ENCODE results near the gene ZNF410.
"Not testable (repeated sequence)": the region's sequence is repeated elsewhere in the genome, so short reads cannot be mapped to it uniquely, and the experiment has no call there.

The ZNF410 gene

DNA sequence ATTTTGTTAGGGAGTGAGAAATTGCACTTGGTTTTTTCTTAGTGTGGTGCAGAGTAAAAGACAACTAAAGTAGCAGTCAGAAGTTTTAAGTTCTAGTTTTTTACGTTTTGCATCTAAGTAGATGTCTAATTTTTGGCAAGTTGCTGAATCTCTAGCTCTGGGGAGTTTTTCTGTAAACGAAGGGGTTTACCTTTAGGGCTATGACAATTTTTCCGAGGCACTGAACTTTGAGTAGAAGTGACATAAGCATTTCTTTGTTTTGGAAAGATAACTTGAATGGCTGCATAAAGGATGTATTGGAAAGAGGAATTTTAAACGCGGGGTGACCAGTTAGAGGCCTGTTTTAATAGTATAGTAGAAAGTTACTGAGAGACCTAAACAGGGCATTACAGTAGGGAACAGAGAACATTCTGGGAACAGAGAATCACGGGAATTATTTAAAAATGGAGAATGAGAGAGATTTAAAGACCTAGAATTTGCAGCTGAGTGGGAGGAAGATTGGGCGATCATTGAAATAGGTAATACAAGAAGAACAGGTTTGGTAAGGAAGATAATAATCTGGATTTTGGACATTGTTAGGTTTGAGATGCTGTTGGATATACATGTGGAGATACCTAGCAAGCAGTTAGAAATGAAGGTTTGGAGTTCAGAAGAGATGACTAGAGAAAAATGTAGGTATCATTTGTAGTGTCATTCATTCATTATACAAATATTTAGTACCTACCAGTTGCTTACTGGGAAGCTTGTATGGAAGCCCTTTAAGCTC, 1.2 kb downstream of the ZNF410 start:
- no peak for DNase-seq

DNA sequence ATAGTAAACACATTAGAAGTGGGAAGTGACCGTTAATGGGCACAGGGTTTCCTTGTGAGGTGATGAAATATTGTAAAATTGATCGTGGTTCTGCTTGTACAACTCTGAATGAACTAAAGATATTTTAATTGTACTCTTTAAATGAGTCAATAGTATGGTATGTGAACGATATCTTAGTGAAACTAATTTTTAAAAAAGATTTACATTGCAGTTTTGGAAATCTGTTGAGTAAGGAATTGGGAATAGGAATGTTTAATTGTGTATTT, 1.7 kb downstream of the ZNF410 start:
- DNase-seq, result no peak

DNA sequence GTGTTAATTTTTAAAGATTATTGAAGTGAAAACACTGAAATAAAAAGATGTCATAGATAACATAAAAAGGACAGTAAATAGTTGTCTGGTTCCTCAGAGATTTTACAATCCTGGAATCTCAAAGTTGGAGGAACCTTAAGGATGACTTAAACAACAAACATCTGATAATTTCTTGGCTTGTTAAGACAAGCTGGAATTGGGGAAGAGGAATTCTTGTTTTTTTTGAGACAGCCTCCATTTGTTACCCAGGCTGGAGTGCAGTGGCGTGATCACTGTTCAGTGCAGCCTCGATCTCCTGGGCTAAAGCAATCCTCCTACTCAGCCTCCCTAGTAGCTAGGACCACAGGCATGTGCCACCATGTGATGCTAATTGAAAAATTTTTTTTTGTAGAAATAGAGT, 2.3 kb downstream of the ZNF410 start:
- DNase-seq, result no peak

DNA sequence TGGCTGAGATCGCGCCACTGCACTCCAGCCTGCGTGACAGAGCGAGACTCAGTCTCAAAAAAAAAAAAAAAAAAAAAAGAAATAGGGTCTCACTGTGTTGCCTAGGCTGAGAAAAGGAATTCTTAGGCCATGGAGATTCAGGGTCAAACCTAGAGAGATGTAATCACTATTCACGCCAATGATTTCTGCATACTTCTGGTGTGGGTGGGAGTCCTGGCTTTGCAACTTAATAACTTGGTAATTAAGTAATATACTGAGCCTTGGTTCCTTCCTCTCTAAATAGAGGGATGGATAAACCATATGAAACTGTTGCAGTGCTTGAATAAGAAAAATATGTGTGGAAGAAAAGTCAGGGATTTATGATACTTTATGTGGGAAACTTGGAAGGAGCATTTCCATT, 2.7 kb downstream of the ZNF410 start:
- DNase-seq, result no peak

DNA sequence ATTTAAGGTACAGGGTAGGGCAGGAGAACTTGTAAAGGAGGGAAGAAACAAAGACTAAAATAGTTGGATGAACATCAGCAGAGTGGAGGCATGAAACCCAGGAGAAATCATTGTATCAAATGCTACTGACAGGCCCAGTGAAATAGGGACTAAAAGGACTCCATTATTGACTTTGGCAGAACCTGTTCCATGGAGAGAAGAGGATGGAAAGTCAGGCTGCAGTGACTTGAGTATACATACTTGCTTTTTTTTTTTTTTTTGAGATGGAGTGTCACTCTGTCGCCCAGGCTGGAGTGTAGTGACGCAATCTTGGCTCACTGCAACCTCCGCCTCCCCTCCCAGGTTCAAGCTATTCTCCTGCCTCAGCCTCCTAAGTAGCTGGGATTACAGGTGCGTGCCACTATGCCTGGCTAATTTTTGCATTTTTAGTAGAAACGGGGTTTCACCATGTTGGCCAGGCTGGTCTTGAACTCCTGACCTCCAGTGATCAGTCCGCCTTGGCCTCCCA, 7.6 kb downstream of the ZNF410 start:
- DNase-seq, result not testable (repeated sequence)

DNA sequence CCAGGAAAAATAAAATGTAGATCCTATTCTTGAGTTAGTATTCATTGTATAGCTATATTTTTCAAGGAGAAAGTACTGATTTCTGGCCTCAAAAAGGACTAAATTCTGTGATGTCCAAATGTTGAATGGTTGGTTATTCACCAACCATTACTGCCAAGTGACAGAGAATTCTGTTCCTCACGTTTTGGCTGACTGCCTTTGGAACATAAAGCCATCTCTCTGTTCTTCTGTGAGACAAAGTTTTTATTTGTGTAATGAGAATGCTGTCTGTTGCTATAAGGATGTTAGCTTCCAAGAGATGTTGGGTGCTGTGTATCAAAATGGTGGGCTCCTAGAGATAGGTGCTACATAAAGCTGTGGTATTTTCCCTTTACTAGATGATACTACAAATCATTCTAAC, 9.3 kb downstream of the ZNF410 start:
- no peak for DNase-seq

DNA sequence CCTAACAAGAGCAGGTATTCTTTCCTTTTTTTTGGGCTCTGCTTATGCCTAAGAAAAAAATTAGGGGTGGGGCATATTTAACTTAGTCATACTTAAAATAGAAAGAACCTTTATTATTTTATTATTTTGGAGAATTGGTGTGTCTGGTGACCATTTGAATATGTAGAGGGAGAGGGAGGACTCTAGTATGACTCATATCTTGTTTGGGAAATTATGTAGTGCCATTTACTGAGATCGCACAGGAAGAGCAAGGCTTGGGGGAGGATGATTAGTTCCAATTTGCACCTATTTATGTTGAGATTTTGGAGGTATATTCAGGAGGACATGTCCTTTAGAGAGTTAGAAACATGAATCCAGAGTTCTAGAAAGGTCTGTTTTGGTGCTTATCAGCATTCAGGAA, 9.9 kb downstream of the ZNF410 start:
- DNase-seq, result no peak

DNA sequence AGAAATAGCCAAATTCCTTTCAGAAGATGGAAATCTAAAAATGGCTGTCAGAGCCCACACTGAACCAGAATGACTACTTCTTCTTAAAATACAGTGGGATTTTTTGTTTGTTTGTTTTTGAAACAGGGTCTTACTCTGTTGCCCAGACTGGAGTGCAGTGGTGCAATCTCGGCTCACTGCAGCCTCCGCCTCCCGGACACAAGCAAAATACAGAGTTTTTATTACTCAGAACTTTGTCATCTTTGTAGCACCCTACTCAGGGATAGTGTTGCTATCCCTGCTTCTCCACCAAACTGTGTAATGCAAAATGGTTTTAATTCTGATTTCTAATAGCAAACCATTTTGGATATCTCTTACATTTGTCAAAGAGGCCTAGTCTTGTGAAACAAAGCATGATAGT, 16.4 kb downstream of the ZNF410 start:
- no peak for DNase-seq

DNA sequence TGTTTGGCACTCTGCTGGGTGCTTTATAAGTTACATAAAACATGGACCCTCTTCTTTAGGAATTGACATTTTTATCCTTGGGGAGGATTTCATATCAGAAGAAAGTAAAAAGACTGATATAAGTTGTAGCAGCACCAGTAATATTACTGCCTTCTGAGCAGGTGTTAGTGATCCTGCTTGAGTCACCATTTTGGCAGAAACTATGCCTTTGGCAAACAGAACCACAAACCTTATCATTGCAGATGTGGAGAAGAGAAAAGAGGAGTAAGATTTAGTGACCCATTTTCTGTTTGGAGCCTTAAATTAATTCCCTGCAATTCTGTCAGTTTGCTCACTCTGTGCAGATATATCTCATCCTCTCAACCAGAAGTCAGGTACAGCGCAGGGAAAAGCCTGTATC, 23.0 kb downstream of the ZNF410 start:
- no peak for DNase-seq

DNA sequence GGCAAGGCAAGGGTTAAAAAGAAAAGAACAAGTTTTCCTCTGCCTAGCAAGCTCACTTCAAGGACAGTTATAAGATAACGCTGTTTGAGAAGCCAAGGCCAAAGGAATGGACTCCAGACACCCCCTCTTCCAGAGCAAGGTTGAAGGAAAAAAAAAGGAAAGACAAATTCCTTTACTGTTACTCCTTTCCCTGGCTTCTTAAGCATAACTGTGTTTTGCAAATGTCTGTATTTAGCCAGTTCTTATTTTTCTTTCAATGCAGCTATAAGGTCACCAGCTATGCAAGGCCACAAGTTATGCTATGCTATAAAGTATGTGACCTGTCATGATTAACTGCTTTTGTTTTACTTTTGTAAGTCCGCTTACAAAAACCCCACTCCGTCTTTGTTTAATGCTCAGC, 26.6 kb downstream of the ZNF410 start:
- no peak for DNase-seq

DNA sequence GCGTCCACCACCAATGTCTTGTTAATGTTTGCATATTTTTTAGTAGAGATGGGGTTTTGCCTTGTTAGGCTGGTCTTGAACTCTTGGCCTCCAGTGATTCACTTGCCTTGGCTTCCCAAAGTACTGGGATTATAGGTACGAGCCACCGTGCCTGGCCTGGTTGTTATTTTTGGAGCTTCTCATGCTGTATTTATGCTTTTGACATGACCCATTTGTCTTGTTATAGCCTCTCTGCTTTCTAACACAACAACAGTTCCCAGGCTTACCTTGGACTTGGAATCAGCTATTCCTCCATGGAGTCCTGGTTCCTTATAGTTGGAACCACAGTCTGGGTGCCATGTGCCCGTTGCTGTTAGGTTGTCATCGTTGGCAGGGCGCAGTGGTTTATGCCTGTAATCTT, 29.7 kb downstream of the ZNF410 start:
- no peak for DNase-seq

DNA sequence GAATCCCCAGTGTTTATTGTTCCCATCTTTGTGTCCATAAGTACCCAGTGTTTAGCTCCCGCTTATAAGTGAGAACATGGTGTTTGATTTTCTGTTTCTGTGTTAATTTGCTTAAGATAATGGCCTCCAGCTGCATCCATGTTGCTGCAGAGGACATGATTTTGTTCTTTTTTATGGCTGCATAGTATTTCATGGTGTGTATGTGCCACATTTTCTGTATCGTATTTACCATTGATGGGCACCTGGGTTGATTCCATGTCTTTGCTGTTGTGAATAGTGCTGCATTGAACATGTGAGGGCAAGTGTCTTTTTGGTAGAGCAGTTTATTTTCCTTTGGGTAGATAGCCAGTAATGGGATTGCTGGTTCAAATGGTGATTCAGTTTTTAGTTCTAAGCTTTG, 32.8 kb downstream of the ZNF410 start:
- not testable (repeated sequence) for DNase-seq

DNA sequence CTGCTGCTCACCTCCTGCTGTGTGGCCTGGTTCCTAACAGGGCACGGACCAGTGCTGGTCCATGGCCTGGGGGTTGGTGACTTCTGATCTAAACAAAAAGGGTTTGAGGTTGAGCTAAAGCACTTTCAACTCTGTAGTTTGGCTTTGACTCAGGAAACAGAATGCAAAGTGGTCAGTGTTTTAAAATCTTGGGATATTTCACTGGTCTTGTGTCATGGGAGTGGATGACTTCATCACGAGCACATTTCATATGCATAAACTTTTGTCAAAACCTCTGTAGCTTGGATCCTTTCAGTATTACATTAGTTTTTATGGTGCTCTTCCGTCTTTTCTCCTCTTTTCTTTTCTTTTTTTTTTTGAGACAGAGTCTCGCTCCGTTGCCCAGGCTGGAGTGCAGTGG, 37.7 kb downstream of the ZNF410 start:
- no peak for DNase-seq

DNA sequence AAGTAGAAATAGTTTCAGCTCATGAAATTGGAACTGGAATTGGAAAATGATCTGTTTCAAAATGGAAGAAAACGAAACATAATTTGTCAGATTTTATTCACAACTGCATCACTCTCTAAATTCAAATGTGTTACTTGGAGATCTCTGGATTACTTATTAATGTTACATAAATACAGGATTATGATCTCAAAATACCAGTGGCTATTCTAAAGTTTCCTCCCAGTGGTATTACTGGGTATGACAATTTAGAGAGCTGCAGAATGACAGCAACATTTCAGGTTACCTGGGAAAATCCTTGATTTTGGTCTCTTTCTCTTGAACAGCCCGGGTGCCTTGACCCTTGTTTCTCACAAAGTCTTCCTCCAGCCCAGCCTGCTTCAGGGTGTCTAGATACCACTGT, 49.0 kb downstream of the ZNF410 start:
- no peak for DNase-seq

DNA sequence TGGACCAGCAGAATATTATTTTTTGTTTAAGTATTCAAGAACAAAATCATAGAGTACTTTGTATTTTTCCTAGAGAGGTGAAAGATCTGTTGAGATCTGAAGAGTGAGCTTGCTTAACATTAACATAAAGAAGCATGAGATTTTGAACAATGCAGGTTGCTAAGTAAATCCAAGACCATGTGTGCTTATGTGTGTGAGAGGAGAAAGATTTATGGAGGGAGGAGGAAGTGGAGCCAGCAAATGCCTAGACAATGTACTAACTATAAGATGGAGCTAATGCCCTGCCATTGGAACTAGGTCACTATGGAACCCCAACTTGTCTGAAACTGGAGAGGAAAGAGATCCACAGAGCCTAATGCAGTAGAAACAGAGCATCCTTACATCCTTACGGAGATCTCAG, 49.9 kb downstream of the ZNF410 start:
- no peak for DNase-seq

DNA sequence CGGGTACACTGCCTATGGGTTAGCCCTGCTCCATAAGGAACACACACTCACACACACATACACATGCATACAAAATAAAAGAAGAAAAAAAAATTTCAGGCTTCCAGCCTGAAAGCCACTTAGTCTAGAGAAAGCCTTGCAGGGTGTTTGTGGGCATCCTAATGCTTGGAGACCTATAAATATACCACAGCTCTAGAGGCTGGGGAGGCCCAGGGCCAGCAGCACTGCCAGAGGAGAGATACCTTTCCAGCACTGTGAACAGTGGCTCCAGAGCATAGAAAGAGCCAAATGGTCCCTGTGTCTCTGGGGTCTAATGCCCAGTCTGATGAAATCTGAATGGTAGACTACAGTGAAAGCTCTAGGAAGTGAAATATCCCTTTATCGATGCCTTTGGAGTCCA, 50.4 kb downstream of the ZNF410 start:
- no peak for DNase-seq

DNA sequence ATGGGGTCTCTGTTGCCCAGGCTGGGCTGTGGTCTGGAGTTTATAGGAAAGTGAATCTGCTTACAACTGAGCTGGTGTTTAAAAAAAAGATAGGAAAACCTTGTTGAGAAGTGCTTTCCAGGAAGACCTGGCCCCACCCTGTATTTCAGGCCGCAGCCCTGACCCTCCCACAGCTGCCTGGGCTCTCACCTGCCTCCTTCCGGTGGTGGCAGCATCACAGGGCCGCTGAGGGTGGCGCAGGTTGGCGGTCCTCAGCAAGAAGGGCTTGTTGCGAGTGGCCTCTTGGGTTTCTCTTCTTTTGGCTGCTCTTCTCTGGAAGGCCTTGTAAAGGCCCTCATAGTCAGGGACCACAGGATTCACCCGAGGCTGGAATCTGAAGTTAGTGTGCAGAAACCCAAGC, 55.5 kb downstream of the ZNF410 start:
- DNase-seq, result no peak

DNA sequence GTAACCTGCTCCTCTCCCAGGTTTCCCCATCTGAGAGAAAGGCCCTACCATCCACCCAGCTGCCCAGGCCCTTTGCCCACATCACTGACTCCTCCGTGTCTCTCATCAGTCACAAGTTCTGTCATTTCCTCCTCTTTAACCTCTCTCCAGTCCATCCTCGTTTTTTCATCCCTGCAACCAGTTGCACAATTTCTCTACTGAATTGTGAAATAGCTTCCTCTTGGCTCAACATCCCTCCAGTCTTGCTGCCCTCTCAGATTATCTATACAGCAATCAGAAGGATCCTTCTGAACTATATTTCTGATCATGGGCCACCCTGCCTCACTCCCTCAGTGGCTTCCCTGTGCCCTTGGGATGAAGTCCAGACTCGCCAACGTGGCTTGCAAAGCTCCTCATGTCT, 56.4 kb downstream of the ZNF410 start:
- DNase-seq, result no peak

DNA sequence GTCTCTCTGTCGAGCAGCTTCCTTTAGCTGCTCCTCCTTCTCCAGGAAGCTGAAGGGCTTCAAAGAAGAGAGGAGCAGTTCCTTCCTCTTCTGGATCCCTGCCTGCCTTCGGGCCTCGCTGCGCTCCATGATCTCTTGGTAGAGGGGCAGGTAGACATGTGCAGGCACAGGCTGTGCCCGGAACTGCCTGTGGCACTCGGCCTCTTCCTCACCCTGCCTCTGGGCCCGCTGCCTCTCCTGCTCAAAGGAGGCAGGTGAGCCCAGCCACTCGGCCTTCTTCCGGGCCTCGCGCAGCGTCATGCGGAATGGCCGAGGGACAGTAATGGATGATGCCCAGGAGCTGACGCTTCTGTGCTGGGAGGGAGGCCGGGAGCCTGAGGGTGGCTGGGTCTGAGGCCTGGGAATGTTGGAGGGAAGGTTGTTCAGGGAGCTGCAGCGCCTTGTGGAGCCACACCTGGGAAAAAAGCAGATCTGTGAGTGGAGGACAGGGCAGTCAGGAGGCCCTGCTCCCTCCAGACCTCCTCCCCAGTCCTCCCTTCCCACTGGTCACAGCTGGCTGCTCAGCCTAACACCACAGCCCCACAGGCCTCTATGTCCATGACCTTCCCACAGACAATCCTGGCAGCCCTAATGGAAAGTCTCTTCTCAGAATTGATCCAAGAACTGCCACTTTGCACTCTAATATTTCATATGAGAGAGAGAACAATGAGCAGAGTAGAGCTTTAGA, 57.9 kb downstream of the ZNF410 start:
- DNase-seq, result no peak

DNA sequence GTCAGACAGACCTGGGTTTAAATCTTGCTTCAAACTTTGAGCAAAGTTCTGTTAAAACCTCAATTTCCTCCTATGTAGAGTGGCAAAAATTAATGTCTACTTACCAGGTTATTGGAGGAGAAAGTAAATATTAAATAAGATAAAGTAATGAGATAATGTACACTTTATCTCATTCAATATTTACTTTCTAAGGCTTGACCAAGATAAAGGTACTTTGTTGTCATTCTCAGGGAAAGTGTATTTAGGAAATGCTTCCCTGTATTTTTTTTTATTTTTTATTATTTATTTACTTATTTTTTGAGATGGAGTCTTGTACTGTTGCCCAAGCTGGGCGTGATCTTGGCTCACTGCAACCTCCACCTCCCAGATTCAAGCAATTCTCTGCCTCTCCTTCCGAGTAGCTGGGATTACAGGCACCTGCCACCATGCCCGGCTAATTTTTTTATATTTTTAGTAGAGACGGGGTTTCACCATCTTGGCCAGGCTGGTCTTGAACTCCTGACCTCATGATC, 58.6 kb downstream of the ZNF410 start:
- DNase-seq, result no peak

DNA sequence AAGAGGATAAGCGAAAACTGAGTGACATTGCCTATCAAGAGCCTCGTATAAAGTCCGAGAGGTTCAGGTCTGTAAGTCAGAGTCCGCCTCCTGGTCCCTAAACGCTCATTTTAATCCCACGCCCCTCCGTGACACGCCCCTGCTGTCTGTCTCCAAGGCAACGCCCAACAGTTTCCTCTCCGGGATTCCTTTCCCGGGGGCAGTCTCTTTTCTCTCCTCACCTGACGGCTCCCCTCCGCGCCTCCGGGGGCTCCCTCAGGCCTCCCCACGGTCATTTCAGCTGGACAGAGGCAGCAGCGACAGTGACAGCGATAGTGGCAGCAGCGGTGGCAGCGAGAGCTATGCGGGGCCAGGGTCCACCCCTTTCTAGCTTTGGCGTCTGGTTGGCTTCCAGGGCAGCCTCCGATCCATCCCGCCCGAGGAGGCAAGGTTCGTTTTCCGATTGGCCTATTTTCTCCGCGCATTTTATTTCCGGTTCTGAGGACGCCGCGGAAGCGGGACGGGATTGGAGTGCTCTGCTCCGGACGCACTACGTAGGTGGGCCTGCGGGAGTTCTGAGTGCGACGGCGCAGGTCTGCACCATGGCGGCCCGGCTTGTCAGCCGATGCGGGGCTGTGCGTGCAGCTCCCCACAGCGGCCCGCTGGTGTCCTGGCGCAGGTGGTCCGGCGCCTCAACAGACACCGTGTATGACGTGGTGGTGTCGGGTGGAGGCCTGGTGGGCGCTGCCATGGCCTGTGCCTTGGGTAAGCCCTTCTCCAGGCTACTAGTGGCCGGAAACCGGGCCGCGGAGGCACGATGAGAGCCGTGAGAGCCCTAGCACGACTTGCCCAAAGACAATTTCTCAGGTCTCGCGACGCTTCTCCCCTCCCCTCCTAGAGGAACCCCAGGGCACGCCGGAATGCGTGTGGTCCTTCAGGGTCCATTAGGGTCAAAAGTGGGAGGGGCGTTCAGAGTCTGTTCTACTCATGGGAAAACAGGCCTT, 63.4 kb downstream of the ZNF410 start, which contains the start of the genes COQ6 and FAM161B:
TSS of gene COQ6 (plus strand) at position 551 of the 983 bp plus-strand sequence. CDS start at position 582, 31 bp downstream.
TSS of gene FAM161B (minus strand) at position 343 of the 983 bp plus-strand sequence. CDS start at position 275, 68 bp downstream.
- peak; percentile 98 for DNase-seq

DNA sequence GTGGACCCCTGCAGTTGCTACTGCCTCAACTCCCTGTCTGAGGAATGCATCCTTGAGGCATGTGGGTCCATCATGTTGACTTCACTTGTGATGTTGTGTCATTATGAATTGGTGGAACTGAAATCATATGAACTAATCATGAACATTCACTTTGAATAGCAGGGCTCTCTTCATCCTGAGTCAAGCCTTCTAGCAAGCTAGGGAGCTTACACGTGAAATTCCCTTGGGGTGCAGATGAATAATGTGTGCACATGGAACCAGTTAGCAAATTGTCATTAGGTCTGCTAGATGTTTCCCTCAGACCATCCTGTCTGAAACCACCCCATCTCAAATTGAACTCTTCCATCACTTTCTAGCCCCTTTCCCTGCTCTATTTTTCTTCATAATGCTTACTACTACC, 67.1 kb downstream of the ZNF410 start:
- no peak for DNase-seq

DNA sequence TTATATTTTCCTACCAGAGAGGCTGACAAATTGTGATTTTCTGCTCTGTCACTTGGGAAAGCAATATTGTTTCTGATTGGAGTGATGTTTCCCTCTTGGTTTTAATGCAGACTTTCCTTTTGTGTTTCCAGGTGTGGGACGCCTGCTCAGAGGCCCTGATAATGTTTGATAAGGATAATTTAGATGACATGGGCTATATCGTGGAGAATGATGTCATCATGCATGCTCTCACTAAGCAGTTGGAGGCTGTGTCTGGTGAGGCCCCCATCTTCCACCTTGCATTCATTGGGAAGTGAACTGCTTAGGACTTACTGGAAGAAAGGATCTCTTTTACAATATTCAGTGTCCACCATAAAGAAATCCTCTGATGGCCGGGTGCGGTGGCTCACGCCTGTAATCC, 69.0 kb downstream of the ZNF410 start:
- no peak for DNase-seq
